Activated CD8-positive, alpha-beta memory T cell treated with anti-CD3 and anti-CD28 coated beads, Interleukin-2, amount 50 U/mL, for 24 hours (primary cell): ENCODE results near the gene IQCB1.
"Not testable (repeated sequence)": the region's sequence is repeated elsewhere in the genome, so short reads cannot be mapped to it uniquely, and the experiment has no call there.

Source experiments
- DNase-seq: peaks from one replicate; pipeline ENCODE4 v3.0.0-alpha.2; 2020; ENCODE audit errors: extremely low read depth

IQCB1 gene

GRCh38 chr3:121834671-121835464, at the start of gene IQCB1, which contains the start of gene EAF2:
IQCB1 (minus strand) TSS chr3:121835060; CDS start chr3:121828960, 6,100 bp downstream.
EAF2 (plus strand) TSS chr3:121835209; CDS start chr3:121835286, 77 bp downstream.
- DNase-seq = peak; percentile 83

GRCh38 chr3:121883507-121883906, 48.6 kb upstream of the IQCB1 start:
- DNase-seq = no peak

DNA sequence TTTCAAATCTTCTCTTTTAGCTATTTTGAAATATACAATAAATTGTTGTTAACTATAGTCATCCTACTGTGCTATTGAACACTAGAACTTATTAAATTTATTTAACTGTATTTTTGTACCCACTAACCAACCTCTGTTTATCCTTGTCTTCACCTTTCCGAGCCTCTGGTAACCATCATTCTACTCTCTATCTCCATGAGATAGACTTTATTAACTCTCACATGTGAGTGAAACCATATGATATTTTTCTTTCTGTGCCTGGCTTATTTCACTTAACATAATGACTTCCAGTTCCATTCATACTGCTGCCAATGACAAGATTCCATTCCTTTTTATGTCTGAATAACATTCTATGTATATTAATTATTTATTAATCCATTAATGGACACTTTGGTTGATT, 43.6 kb upstream of the IQCB1 start:
- no peak for DNase-seq

- no peak for DNase-seq
Observed at GRCh38 chr3:121871430-121871829, 36.6 kb upstream of the IQCB1 start.

GRCh38 chr3:121870717-121871116, 35.9 kb upstream of the IQCB1 start:
- DNase-seq = no peak

DNA sequence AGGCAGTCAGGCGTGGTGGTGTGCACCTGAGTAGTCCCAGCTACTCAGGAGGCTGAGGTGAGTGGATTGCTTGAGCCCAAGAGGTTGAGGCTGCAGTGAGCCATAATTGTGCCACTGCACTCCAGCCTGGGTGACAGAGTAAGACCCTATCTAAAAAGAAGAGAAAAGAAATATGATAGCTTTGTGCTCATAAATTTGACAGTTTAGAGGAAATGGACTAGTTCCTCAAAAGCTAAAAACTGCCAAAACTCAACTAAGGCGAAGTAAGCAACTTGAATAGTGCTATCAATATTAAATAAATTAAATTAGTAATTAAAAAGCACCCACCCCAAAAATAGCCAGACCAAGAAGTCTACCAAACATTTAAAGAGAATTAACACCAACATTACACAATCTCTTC, 34.9 kb upstream of the IQCB1 start:
- DNase-seq = no peak

- DNase-seq = no peak
Observed at GRCh38 chr3:121863801-121864200, 28.9 kb upstream of the IQCB1 start.

DNA sequence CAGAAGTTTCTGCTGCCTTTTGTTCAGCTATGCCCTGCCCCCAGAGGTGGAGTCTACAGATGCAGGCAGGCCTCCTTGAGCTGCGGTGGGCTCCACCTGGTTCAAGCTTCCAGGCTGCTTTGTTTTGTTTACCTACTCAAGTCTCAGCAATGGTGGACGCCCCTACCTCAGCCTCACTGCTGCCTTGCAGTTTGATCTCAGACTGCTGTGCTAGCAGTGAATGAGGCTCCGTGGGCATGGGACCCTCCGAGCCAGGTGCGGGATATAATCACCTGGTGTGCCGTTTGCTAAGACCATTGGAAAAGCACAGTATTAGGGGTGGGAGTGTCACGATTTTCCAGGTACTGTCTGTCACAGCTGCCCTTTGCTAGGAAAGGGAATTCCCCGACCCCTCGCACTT, 28.4 kb upstream of the IQCB1 start:
- not testable (repeated sequence) for DNase-seq

GRCh38 chr3:121857778-121858177, 22.9 kb upstream of the IQCB1 start:
- not testable (repeated sequence) for DNase-seq

- DNase-seq = no peak
Observed at GRCh38 chr3:121855555-121855954, 20.7 kb upstream of the IQCB1 start.

DNA sequence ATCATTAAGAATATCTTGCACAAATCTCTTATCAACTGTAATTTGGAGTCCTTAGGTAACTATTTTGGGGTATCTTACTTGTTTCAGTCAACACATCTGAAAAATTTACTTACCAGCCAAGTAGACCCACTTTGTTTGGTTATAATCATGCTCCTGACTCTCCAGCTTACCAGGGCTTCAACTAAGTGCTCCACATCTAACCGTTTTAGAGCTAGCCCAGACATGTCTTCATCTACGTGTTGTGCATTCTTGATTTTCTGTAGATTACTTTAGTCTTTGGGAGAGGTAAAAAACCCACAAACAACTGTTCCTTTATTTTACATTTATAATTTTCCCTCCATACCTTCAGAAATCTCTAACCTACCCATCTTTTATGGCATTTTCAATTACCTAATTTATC, 17.4 kb upstream of the IQCB1 start:
- no peak for DNase-seq

GRCh38 chr3:121844892-121845291, 10.0 kb upstream of the IQCB1 start:
- no peak for DNase-seq

- DNase-seq = no peak
Observed at GRCh38 chr3:121839962-121840361, 5.1 kb upstream of the IQCB1 start.

- no peak for DNase-seq
Observed at GRCh38 chr3:121836481-121836880, 1.6 kb upstream of the IQCB1 start.

- DNase-seq = no peak
Observed at GRCh38 chr3:121836064-121836463, 1.2 kb upstream of the IQCB1 start.

GRCh38 chr3:121835465-121835801, 573 bp upstream of the IQCB1 start:
- DNase-seq = no peak

GRCh38 chr3:121834157-121834670, 646 bp downstream of the IQCB1 start:
- no peak for DNase-seq

- DNase-seq = no peak
Observed at GRCh38 chr3:121822973-121823372, 11.9 kb downstream of the IQCB1 start.

DNA sequence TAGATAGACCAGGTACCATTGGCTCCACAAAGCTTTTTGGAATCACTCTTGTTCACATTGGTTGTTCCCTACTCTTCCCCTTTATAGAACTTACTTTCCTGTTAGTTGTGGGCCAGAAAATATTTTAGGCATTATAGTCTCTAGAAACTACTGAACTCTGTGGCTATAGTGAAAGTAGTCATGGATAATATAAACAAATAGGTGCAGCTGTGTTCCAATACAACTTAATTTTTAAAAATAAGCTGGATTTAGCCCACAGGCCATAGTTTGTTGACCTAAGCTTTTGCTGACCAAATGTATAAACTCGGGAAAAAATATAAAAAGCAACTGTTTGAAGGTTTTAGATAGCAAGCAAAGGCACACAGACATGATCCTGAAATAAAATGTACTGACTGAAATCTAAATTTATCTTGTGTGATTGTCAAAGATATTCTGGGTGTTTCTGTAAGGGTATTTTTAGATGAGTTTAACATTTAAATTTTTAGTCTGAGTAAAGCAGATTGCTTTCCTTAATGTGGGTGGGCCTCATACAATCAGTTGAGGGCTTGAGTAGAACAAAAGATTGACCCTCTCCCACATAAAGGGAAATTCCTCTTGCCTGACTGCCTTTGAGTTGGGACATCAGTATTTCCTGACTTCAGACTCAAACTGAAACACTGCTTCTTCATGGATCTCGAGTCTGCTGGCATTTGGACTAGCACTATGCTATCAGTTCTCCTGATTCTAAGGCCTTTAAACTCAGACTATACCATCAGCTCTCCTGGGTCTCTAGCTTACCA, 13.2 kb downstream of the IQCB1 start:
- DNase-seq = no peak

- no peak for DNase-seq
Observed at GRCh38 chr3:121819236-121819635, 15.6 kb downstream of the IQCB1 start.

GRCh38 chr3:121818578-121818977, 16.3 kb downstream of the IQCB1 start:
- no peak for DNase-seq

GRCh38 chr3:121817753-121818152, 17.1 kb downstream of the IQCB1 start:
- no peak for DNase-seq

GRCh38 chr3:121809249-121809648, 25.6 kb downstream of the IQCB1 start:
- DNase-seq = no peak
